H1 (cell line): ENCODE measurements around the gene MEI1. TPM values are rescaled to one million over a fixed set of nuclear protein-coding genes. Genes with fewer than 3 reads are reported as not detected.

Experiments used
- KDM4A ChIP-seq: IDR thresholded peaks from one replicate; pipeline ENCODE4 v1.7.1; 2012; ENCODE audit warnings: low read depth, mild to moderate bottlenecking, moderate library complexity, low read length, inconsistent platforms; ENCODE audit not compliant: severe bottlenecking
- polyA plus RNA-seq, 7 experiments: library from polyadenylated mRNA; depleted of rRNA in 3 of 7; stranded (reverse) in 5 of 7; unstranded in 2 of 7; fragments of >200 nt in 5 of 7; fragments of 200-250 nt in 2 of 7; gene quantifications; 1 replicate in 5 of 7; 2 replicates in 1 of 7; 4 replicates in 1 of 7; pipeline versions ENCODE4 v1.2.1 to v1.2.3, GENCODE V29; 2011 to 2013; ENCODE audit warnings: missing spikeins in 2 of 7, mixed read lengths in 2 of 7
- total RNA-seq: library from RNA; stranded (reverse); fragmentation: NEBNext Ultra II Directional; extraction: Animal tissue kit (Norgen Biotek cat#: 25700); gene quantifications from 2 replicates; pipeline ENCODE4 v1.2.1, GENCODE V29; 2021
- TF ChIP-seq, protein P1 (sequence below): fragments of 300-600 bp; sonication (generic); IDR thresholded peaks from 2 replicates; pipeline ENCODE4 v1.7.1; 2012; ENCODE audit warnings: low read length, moderate library complexity, mild to moderate bottlenecking, inconsistent platforms; ENCODE audit not compliant: insufficient replicate concordance

Gene MEI1
- total and polyA plus RNA-seq, 2 of the 8 experiments (the other 6 are each of a cell fraction or from before 2014, with no cell fraction given) = 0.27 to 0.54 TPM

GRCh38 chr22:41731609-41732008 is 32.3 kb downstream of the MEI1 start (continued):
- TF ChIP-seq, protein P1, sequence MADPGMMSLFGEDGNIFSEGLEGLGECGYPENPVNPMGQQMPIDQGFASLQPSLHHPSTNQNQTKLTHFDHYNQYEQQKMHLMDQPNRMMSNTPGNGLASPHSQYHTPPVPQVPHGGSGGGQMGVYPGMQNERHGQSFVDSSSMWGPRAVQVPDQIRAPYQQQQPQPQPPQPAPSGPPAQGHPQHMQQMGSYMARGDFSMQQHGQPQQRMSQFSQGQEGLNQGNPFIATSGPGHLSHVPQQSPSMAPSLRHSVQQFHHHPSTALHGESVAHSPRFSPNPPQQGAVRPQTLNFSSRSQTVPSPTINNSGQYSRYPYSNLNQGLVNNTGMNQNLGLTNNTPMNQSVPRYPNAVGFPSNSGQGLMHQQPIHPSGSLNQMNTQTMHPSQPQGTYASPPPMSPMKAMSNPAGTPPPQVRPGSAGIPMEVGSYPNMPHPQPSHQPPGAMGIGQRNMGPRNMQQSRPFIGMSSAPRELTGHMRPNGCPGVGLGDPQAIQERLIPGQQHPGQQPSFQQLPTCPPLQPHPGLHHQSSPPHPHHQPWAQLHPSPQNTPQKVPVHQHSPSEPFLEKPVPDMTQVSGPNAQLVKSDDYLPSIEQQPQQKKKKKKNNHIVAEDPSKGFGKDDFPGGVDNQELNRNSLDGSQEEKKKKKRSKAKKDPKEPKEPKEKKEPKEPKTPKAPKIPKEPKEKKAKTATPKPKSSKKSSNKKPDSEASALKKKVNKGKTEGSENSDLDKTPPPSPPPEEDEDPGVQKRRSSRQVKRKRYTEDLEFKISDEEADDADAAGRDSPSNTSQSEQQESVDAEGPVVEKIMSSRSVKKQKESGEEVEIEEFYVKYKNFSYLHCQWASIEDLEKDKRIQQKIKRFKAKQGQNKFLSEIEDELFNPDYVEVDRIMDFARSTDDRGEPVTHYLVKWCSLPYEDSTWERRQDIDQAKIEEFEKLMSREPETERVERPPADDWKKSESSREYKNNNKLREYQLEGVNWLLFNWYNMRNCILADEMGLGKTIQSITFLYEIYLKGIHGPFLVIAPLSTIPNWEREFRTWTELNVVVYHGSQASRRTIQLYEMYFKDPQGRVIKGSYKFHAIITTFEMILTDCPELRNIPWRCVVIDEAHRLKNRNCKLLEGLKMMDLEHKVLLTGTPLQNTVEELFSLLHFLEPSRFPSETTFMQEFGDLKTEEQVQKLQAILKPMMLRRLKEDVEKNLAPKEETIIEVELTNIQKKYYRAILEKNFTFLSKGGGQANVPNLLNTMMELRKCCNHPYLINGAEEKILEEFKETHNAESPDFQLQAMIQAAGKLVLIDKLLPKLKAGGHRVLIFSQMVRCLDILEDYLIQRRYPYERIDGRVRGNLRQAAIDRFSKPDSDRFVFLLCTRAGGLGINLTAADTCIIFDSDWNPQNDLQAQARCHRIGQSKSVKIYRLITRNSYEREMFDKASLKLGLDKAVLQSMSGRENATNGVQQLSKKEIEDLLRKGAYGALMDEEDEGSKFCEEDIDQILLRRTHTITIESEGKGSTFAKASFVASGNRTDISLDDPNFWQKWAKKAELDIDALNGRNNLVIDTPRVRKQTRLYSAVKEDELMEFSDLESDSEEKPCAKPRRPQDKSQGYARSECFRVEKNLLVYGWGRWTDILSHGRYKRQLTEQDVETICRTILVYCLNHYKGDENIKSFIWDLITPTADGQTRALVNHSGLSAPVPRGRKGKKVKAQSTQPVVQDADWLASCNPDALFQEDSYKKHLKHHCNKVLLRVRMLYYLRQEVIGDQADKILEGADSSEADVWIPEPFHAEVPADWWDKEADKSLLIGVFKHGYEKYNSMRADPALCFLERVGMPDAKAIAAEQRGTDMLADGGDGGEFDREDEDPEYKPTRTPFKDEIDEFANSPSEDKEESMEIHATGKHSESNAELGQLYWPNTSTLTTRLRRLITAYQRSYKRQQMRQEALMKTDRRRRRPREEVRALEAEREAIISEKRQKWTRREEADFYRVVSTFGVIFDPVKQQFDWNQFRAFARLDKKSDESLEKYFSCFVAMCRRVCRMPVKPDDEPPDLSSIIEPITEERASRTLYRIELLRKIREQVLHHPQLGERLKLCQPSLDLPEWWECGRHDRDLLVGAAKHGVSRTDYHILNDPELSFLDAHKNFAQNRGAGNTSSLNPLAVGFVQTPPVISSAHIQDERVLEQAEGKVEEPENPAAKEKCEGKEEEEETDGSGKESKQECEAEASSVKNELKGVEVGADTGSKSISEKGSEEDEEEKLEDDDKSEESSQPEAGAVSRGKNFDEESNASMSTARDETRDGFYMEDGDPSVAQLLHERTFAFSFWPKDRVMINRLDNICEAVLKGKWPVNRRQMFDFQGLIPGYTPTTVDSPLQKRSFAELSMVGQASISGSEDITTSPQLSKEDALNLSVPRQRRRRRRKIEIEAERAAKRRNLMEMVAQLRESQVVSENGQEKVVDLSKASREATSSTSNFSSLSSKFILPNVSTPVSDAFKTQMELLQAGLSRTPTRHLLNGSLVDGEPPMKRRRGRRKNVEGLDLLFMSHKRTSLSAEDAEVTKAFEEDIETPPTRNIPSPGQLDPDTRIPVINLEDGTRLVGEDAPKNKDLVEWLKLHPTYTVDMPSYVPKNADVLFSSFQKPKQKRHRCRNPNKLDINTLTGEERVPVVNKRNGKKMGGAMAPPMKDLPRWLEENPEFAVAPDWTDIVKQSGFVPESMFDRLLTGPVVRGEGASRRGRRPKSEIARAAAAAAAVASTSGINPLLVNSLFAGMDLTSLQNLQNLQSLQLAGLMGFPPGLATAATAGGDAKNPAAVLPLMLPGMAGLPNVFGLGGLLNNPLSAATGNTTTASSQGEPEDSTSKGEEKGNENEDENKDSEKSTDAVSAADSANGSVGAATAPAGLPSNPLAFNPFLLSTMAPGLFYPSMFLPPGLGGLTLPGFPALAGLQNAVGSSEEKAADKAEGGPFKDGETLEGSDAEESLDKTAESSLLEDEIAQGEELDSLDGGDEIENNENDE = no peak
- TF ChIP-seq KDM4A = no peak
